Duodenal mucosa (tissue), 2 donors: ENCODE measurements around the gene POMT2.
"Not testable (repeated sequence)": the region's sequence is repeated elsewhere in the genome, so short reads cannot be mapped to it uniquely, and the experiment has no call there.

Source experiments
- H3K27ac ChIP-seq: one replicate; pipeline ENCODE4 v1.7.0; 2013; ENCODE audit warnings: low read depth, low read length
- H3K27me3 ChIP-seq, 2 donors: one replicate each; pipeline ENCODE4 v1.7.0; 2013; ENCODE audit warnings: low read length in 2 of 2, control low read depth in 1 of 2; ENCODE audit not compliant: insufficient read depth in 2 of 2, control insufficient read depth in 1 of 2
- H3K36me3 ChIP-seq, 2 donors: one replicate each; pipeline ENCODE4 v1.7.0; 2013; ENCODE audit warnings: low read length in 2 of 2, control low read depth in 1 of 2; ENCODE audit not compliant: insufficient read depth in 2 of 2, control insufficient read depth in 1 of 2
- H3K4me1 ChIP-seq, 2 donors: one replicate each; pipeline ENCODE4 v1.7.0; 2013; ENCODE audit warnings: low read length in 2 of 2, control low read depth in 1 of 2; ENCODE audit not compliant: insufficient read depth in 2 of 2, control insufficient read depth in 1 of 2
- H3K4me3 ChIP-seq, 2 donors: one replicate each; pipeline ENCODE4 v1.7.0; 2013; ENCODE audit warnings: low read length in 2 of 2, low read depth in 1 of 2
- H3K9ac ChIP-seq, 2 donors: one replicate each; pipeline ENCODE4 v1.7.0; 2013; ENCODE audit warnings: low read length in 2 of 2, low read depth in 1 of 2
- H3K9me3 ChIP-seq, 2 donors: one replicate each; pipeline ENCODE4 v1.7.0; 2013; ENCODE audit warnings: low read length in 2 of 2, control low read depth in 1 of 2; ENCODE audit not compliant: control insufficient read depth in 1 of 2

The POMT2 gene

GRCh38 chr14:77344377-77344996 lies 23.8 kb upstream of the POMT2 start:
- no peak overlapping the region for H3K4me3 ChIP-seq
- H3K27me3 ChIP-seq = no peaks in the 10 kb centered on the region
- peaks cover 8 to 39% of the 10 kb centered on the region in 2 donors for H3K36me3 ChIP-seq
- no peak overlapping the region for H3K9ac ChIP-seq
- no peaks in the 10 kb centered on the region for H3K4me1 ChIP-seq
- no peaks in the 10 kb centered on the region for H3K9me3 ChIP-seq
- H3K27ac ChIP-seq = no peak overlapping the region

- no peak overlapping the region for H3K9ac ChIP-seq
- H3K36me3 ChIP-seq = peaks cover 6 to 40% of the 10 kb centered on the region in 2 donors
- H3K27me3 ChIP-seq = no peaks in the 10 kb centered on the region
- H3K9me3 ChIP-seq = no peaks in the 10 kb centered on the region
- H3K4me1 ChIP-seq = no peaks in the 10 kb centered on the region
- H3K27ac ChIP-seq = no peak overlapping the region
- H3K4me3 ChIP-seq = no peak overlapping the region
These were observed 23.0 kb upstream of the POMT2 start for GRCh38 chr14:77343662-77344061.

GRCh38 chr14:77342726-77343397 lies 22.2 kb upstream of the POMT2 start:
- Histone ChIP-seq H3K27ac (no peak overlapping the region), H3K4me3 (no peak overlapping the region), H3K4me1 (no peaks in the 10 kb centered on the region), H3K9ac (no peak overlapping the region), H3K27me3 (no peaks in the 10 kb centered on the region), H3K36me3 (peaks cover 6 to 40% of the 10 kb centered on the region in 2 donors), H3K9me3 (no peaks in the 10 kb centered on the region)

GRCh38 chr14:77340389-77340788 lies 19.7 kb upstream of the POMT2 start:
- Histone ChIP-seq H3K27ac (no peak overlapping the region), H3K4me3 (no peak overlapping the region), H3K4me1 (no peaks in the 10 kb centered on the region), H3K27me3 (no peaks in the 10 kb centered on the region), H3K36me3 (peaks cover 2 to 36% of the 10 kb centered on the region in 2 donors), H3K9ac (no peak overlapping the region), H3K9me3 (no peaks in the 10 kb centered on the region)

GRCh38 chr14:77339407-77339806 lies 18.7 kb upstream of the POMT2 start:
- H3K4me1 ChIP-seq = no peaks in the 10 kb centered on the region
- no peak overlapping the region for H3K4me3 ChIP-seq
- peaks cover 2 to 36% of the 10 kb centered on the region in 2 donors for H3K36me3 ChIP-seq
- H3K9ac ChIP-seq = no peak overlapping the region
- no peaks in the 10 kb centered on the region for H3K27me3 ChIP-seq
- no peaks in the 10 kb centered on the region for H3K9me3 ChIP-seq
- H3K27ac ChIP-seq = no peak overlapping the region

- Histone ChIP-seq H3K27ac (no peak overlapping the region), H3K27me3 (no peaks in the 10 kb centered on the region), H3K9ac (no peak overlapping the region), H3K4me3 (no peak overlapping the region), H3K36me3 (peaks cover 2 to 34% of the 10 kb centered on the region in 2 donors), H3K4me1 (no peaks in the 10 kb centered on the region), H3K9me3 (no peaks in the 10 kb centered on the region)
These were observed 17.6 kb upstream of the POMT2 start for GRCh38 chr14:77338302-77338701.

- H3K4me1 ChIP-seq = no peaks in the 10 kb centered on the region
- H3K27ac ChIP-seq = no peak overlapping the region
- H3K4me3 ChIP-seq = no peak overlapping the region
- no peaks in the 10 kb centered on the region for H3K27me3 ChIP-seq
- peaks cover 2 to 30% of the 10 kb centered on the region in 2 donors for H3K36me3 ChIP-seq
- no peaks in the 10 kb centered on the region for H3K9me3 ChIP-seq
- no peak overlapping the region for H3K9ac ChIP-seq
These were observed 17.2 kb upstream of the POMT2 start for GRCh38 chr14:77337880-77338279.

GRCh38 chr14:77337255-77337654 lies 16.6 kb upstream of the POMT2 start:
- H3K27ac ChIP-seq, H3K27me3 ChIP-seq, H3K4me1 ChIP-seq, H3K4me3 ChIP-seq, H3K9me3 ChIP-seq, H3K9ac ChIP-seq: not testable (repeated sequence)
- H3K36me3 ChIP-seq = peaks cover 2 to 26% of the 10 kb centered on the region in 2 donors

- Histone ChIP-seq H3K27ac (no peak overlapping the region), H3K27me3 (no peaks in the 10 kb centered on the region), H3K4me1 (no peaks in the 10 kb centered on the region), H3K36me3 (peaks cover 0 to 10% of the 10 kb centered on the region in 2 donors), H3K9me3 (no peaks in the 10 kb centered on the region), H3K4me3 (no peak overlapping the region), H3K9ac (no peak overlapping the region)
These were observed 14.9 kb upstream of the POMT2 start for GRCh38 chr14:77335576-77335975.

- Histone ChIP-seq H3K9ac (no peak overlapping the region), H3K27me3 (no peaks in the 10 kb centered on the region), H3K9me3 (no peaks in the 10 kb centered on the region), H3K4me1 (peaks cover 0 to 4% of the 10 kb centered on the region in 2 donors), H3K36me3 (no peaks in the 10 kb centered on the region), H3K27ac (no peak overlapping the region), H3K4me3 (no peak overlapping the region)
These were observed 9.2 kb upstream of the POMT2 start for GRCh38 chr14:77329872-77330271.
